Memory B cell (primary cell): ENCODE data around the gene TEKT5.
"Not testable (repeated sequence)": the region's sequence is repeated elsewhere in the genome, so short reads cannot be mapped to it uniquely, and the experiment has no call there.

ENCODE experiments used
- ATAC-seq: fragments of 150-1000 bp; cut with Tn5 transposase; 2 replicates; pipeline ENCODE4 v1.10.0; 2021; ENCODE audit warnings: low read depth, mild to moderate bottlenecking, moderate library complexity
- DNase-seq, 2 donors: peaks; one replicate each; pipeline ENCODE4 v3.0.0; 2022; ENCODE audit warnings: low spot score in 2 of 2
- H3K27ac Mint-ChIP-seq: one replicate; pipeline ENCODE4 v1.8.0; 2022; ENCODE audit warnings: mild to moderate bottlenecking, moderate library complexity, mixed read lengths
- H3K27me3 Mint-ChIP-seq: one replicate; pipeline ENCODE4 v1.8.0; 2022; ENCODE audit warnings: mixed read lengths
- H3K36me3 Mint-ChIP-seq: one replicate; pipeline ENCODE4 v1.8.0; 2022; ENCODE audit warnings: mild to moderate bottlenecking, mixed read lengths
- H3K4me1 Mint-ChIP-seq: one replicate; pipeline ENCODE4 v1.8.0; 2022; ENCODE audit warnings: mixed read lengths
- H3K4me3 Mint-ChIP-seq: one replicate; pipeline ENCODE4 v1.8.0; 2022; ENCODE audit warnings: mild to moderate bottlenecking, moderate library complexity, mixed read lengths
- H3K9me3 Mint-ChIP-seq: one replicate; pipeline ENCODE4 v1.8.0; 2022; ENCODE audit warnings: mixed read lengths

TEKT5 gene

DNA sequence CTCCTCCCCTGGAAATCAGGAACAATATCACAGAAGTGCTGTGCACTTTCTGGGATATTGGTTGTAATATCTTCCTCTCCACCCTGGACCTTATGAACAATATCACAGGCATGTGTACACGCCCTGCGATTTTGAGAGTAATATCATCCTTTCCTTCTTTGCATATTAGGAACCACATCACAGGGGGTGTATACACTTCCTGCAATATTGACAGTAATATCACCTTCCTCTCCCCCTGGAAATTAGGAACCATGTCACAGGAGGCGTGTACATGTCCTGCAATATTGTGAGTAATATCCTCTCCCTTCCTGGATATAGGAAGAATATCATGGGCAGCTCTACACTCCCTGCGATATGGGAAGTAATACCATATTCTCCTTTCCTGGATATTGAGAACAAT, 14.2 kb upstream of the TEKT5 start:
- Mint-ChIP-seq H3K27me3 (peaks cover 9% of the 10 kb centered on the region), H3K27ac (no peak overlapping the region)

DNA sequence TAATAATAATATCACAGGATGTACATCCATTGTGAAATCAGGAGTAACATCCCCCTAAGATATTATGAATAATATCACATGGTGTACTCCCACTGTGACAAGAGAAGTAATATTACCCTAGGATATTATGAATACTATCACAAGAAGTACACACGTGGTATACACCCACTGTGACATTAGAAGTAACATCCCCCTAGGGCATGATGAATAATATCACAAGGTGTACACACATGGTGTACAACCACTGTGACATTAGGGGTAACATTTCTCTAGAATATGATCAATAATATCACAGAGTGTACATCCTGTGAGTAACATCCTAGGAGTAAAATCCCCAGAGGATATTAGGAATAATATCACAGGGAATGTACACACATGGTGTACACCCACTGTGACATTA, 5.0 kb upstream of the TEKT5 start:
- H3K27me3 Mint-ChIP-seq, result no peaks in the 10 kb centered on the region
- H3K9me3 Mint-ChIP-seq, result no peaks in the 10 kb centered on the region
- H3K4me1 Mint-ChIP-seq, result no peaks in the 10 kb centered on the region
- H3K4me3 Mint-ChIP-seq, result no peak overlapping the region
- H3K36me3 Mint-ChIP-seq, result no peaks in the 10 kb centered on the region
- no peak for DNase-seq
- H3K27ac Mint-ChIP-seq, result no peak overlapping the region
- ATAC-seq, result no peak

More for the DNA sequence above, 14.2 kb upstream of the TEKT5 start:
- Mint-ChIP-seq H3K4me1 (peaks cover 4% of the 10 kb centered on the region), H3K9me3 (no peaks in the 10 kb centered on the region), H3K4me3 (no peak overlapping the region), H3K36me3 (no peaks in the 10 kb centered on the region)
- ATAC-seq, result no peak
- no peak for DNase-seq

DNA sequence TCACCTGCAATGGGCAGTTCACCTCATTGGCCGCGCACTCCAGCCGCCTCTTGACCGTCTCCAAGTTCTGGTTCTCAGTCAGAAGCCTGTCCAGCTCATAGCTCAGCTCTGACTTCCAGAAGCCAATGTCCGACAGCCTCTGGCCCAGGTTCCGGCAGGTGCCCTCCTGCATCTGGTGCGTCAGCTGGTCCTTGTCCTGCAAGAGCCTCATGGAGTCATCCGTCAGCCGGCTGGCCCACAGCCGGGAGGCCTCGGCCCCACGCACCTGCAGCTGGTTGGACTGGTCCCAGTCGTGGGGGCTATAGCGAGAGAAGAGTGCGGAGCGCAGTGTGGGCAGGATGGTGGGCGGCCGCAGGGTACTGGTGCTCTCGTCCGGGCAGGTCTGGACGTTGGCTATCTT, 424 bp downstream of the TEKT5 start:
- ATAC-seq (no peak), DNase-seq (no peak)
- Mint-ChIP-seq H3K27me3 (peaks cover 11% of the 10 kb centered on the region), H3K9me3 (peaks cover 3% of the 10 kb centered on the region), H3K4me1 (no peaks in the 10 kb centered on the region), H3K4me3 (no peak overlapping the region), H3K27ac (no peak overlapping the region), H3K36me3 (peaks cover 3% of the 10 kb centered on the region)

- ATAC-seq (no peak), DNase-seq (no peak)
- Mint-ChIP-seq H3K9me3 (peaks cover 3% of the 10 kb centered on the region), H3K27me3 (peaks cover 11% of the 10 kb centered on the region), H3K4me3 (no peak overlapping the region), H3K4me1 (no peaks in the 10 kb centered on the region), H3K36me3 (peaks cover 3% of the 10 kb centered on the region), H3K27ac (no peak overlapping the region)
Measured at GRCh38 chr16:10693889-10694288, 841 bp downstream of the TEKT5 start.

DNA sequence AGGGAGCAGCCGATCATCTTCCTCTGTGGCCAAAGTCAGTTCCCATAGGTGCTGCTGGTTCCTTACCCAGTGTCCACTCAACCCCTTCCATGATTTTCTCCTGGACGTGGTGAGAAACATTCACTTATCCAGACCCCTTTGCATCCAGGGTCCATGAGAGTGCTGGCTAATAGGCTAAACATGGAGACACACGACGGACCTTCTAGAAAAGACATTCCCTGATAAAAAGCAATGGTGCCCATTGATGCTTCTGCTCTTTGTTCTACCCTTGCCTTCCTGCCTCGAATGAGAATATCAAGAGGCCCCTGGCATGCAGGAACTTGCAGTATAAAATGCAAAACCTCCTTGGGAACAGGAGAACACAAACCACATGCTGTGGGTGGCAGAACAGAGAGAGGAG, 2.3 kb downstream of the TEKT5 start:
- no peak for DNase-seq
- H3K27ac Mint-ChIP-seq, result no peak overlapping the region
- H3K4me3 Mint-ChIP-seq, result no peak overlapping the region
- peaks cover 3% of the 10 kb centered on the region for H3K36me3 Mint-ChIP-seq
- H3K9me3 Mint-ChIP-seq, result peaks cover 3% of the 10 kb centered on the region
- H3K27me3 Mint-ChIP-seq, result peaks cover 16% of the 10 kb centered on the region
- ATAC-seq, result no peak
- H3K4me1 Mint-ChIP-seq, result no peaks in the 10 kb centered on the region

- ATAC-seq (no peak), DNase-seq (no peak)
- Mint-ChIP-seq H3K4me3 (no peak overlapping the region), H3K27me3 (peaks cover 26% of the 10 kb centered on the region), H3K4me1 (no peaks in the 10 kb centered on the region), H3K36me3 (peaks cover 4% of the 10 kb centered on the region), H3K27ac (no peak overlapping the region), H3K9me3 (peaks cover 3% of the 10 kb centered on the region)
Measured at GRCh38 chr16:10688726-10689125, 6.0 kb downstream of the TEKT5 start.

DNA sequence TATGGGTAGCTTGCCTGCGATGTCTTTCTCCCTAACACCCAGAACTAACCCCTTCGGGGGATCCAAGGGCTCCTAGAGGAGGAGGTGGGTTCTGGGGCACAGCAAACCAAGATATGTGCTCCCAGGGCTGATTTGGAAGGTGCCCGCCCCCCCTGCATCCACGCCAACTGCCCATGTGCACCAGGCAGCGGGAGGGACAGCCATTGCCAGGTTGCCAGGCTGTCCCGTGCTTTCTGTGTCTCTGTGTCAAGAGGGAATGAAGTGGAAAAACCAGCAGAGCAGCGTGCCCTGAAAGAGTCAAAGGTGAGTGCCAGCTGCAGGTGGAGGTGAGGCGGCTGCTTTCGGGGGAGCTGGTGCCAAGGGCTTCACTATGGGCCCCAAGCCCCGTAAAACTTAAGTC, 6.4 kb downstream of the TEKT5 start:
- no peak for ATAC-seq
- Mint-ChIP-seq H3K36me3 (peaks cover 4% of the 10 kb centered on the region), H3K27me3 (peaks cover 26% of the 10 kb centered on the region), H3K4me1 (no peaks in the 10 kb centered on the region), H3K9me3 (peaks cover 3% of the 10 kb centered on the region), H3K27ac (no peak overlapping the region), H3K4me3 (no peak overlapping the region)
- DNase-seq, result no peak

DNA sequence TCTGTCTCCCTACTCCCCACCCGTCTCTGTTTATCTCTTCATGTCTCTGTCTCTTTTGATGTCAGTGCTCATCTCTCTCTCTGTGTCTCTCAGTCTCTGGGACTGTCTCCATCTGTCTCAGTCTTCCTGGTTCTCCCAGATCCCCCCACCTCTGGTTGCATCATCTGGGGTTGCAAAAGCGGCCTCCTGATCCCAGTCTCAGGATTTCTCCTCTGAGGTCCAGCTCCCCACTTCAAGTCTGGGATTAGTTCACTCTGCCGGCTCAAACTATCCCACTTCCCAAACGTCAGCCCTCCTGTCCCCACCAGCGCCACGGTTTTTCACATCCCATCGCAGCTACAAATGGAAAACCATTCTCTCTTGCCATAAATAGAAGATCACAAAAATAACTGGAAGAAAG, 9.0 kb downstream of the TEKT5 start:
- Mint-ChIP-seq H3K4me1 (no peaks in the 10 kb centered on the region), H3K4me3 (no peak overlapping the region), H3K27me3 (peaks cover 29% of the 10 kb centered on the region), H3K27ac (no peak overlapping the region), H3K9me3 (no peaks in the 10 kb centered on the region), H3K36me3 (peaks cover 2% of the 10 kb centered on the region)
- no peak for ATAC-seq
- no peak for DNase-seq

- Mint-ChIP-seq H3K27ac (no peak overlapping the region), H3K27me3 (peaks cover 24% of the 10 kb centered on the region), H3K4me1 (no peaks in the 10 kb centered on the region), H3K4me3 (no peak overlapping the region), H3K36me3 (peaks cover 2% of the 10 kb centered on the region), H3K9me3 (no peaks in the 10 kb centered on the region)
- ATAC-seq (no peak), DNase-seq (no peak)
Measured at GRCh38 chr16:10684511-10685151, 10.1 kb downstream of the TEKT5 start.

DNA sequence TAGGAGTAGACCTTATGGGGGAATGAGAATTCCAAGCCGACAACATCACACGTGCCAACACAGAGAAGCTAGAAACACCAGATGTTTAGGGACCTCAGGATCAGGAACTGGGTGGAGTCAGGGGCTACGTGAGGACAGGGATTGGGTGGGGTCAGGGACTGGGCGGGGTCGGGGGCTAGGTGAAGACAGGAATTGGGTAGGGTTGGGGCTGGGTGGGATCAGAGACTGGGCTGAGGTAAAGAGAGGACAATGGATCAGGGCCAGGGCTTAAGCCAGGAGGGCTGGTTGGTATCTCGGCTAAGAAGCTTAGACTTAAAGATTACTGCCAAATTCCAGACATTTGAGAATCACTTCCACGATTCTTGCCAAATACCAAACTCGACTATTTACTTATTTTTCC, 11.6 kb downstream of the TEKT5 start:
- no peaks in the 10 kb centered on the region for H3K9me3 Mint-ChIP-seq
- no peak overlapping the region for H3K4me3 Mint-ChIP-seq
- peaks cover 2% of the 10 kb centered on the region for H3K4me1 Mint-ChIP-seq
- no peak overlapping the region for H3K27ac Mint-ChIP-seq
- DNase-seq (no peak), ATAC-seq (no peak)
- H3K27me3 Mint-ChIP-seq, result peaks cover 20% of the 10 kb centered on the region
- H3K36me3 Mint-ChIP-seq, result peaks cover 2% of the 10 kb centered on the region

GRCh38 chr16:10682604-10683003, 12.1 kb downstream of the TEKT5 start:
- peaks cover 18% of the 10 kb centered on the region for H3K27me3 Mint-ChIP-seq
- no peak overlapping the region for H3K27ac Mint-ChIP-seq
- peaks cover 2% of the 10 kb centered on the region for H3K36me3 Mint-ChIP-seq
- ATAC-seq (no peak), DNase-seq (no peak)
- H3K4me3 Mint-ChIP-seq, result no peak overlapping the region
- H3K9me3 Mint-ChIP-seq, result no peaks in the 10 kb centered on the region
- H3K4me1 Mint-ChIP-seq, result peaks cover 2% of the 10 kb centered on the region

DNA sequence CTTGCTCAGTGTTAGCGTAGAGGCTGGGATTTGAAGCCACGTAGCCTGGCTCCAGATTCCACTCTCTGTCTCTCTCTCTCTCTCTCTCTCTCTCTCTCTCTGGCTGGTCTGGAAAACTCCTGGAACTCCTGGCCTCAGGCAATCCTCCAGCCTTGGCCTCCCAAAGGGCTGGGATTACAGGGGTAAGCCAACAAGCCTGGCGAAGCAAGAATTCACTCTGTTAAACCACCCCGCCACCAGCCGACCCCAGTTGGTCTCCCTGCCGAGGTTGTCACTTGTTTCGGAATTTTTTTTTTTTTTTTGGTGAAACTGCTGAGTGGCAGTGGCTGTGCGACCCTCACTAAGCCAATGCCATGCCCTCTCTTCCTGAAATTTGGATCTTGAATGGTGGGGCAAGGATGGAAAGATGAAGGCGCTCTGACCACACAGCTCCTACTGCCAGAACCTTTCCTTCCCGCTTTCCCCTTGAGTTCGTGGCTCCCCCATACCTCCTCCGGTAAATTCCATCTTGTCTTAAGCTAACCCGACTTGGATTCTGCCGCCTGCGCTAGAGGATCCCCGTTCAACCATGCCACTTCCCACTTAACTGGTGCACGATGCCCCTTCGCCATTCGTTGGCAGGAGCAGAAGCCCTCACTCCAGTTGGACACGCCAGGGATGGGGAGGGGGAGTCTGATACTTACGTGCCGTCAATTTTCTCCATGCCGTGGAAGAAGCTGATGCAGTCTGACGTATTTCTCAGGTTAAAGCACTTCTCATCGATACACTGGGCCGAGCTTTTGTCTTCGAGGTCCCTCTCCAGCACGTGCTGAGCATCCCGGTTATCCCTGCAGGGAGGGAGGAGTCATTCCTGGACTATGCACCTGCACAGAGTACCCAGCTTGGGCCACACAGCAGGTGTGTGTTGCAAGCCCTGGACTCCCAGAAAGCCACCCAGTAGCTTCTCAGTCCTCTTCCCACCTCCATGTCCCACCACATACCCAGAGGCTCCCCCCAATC, 13.1 kb downstream of the TEKT5 start:
- ATAC-seq, result no peak
- H3K27ac Mint-ChIP-seq, result no peak overlapping the region
- H3K4me1 Mint-ChIP-seq, result peaks cover 2% of the 10 kb centered on the region
- no peaks in the 10 kb centered on the region for H3K9me3 Mint-ChIP-seq
- no peak overlapping the region for H3K4me3 Mint-ChIP-seq
- H3K36me3 Mint-ChIP-seq, result peaks cover 2% of the 10 kb centered on the region
- H3K27me3 Mint-ChIP-seq, result peaks cover 23% of the 10 kb centered on the region
- DNase-seq, result no peak

- Mint-ChIP-seq H3K4me3 (no peak overlapping the region), H3K36me3 (no peaks in the 10 kb centered on the region), H3K27ac (no peak overlapping the region), H3K4me1 (peaks cover 2% of the 10 kb centered on the region), H3K9me3 (no peaks in the 10 kb centered on the region), H3K27me3 (peaks cover 16% of the 10 kb centered on the region)
- ATAC-seq, result no peak
- DNase-seq, result no peak
Measured at GRCh38 chr16:10679921-10680320, 14.8 kb downstream of the TEKT5 start.

DNA sequence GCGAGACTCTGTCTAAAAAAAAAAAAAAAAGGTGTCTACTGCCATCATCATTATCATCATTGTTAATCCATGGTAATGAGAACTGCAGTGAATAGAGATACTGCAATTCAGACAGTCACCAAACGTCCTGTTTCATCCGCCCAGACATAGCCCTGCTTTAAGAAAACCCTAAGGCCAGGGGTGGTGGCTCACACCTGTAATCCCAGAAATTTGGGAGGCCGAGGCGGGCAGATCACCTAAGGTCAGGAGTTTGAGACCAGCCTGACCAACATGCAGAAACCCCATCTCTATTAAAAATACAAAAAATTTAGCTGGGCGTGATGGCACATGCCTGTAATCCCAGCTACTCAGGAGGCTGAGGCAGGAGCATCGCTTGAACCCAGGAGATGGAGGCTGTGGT, 15.3 kb downstream of the TEKT5 start:
- H3K4me1 Mint-ChIP-seq, H3K4me3 Mint-ChIP-seq, DNase-seq, H3K36me3 Mint-ChIP-seq, ATAC-seq, H3K27ac Mint-ChIP-seq, H3K9me3 Mint-ChIP-seq: not testable (repeated sequence)
- H3K27me3 Mint-ChIP-seq, result peaks cover 16% of the 10 kb centered on the region
